NB4 (cell line): Measurements from ENCODE around the gene SLC4A9.
A peak's percentile ranks its signal among the peaks of the same experiment; 100 is the strongest.

ENCODE experiments used
- DNase-seq: peaks from one replicate; pipeline ENCODE4 v3.0.0; 2010; ENCODE audit warnings: low read depth
- H3K4me3 ChIP-seq: one replicate; pipeline ENCODE4 v1.5.1; 2011; ENCODE audit warnings: mild to moderate bottlenecking, low read depth, low read length, moderate library complexity
- CTCF ChIP-seq: IDR thresholded peaks from one replicate; pipeline ENCODE4 v1.5.1; 2012; ENCODE audit warnings: low read depth, low read length
- MAX ChIP-seq: IDR thresholded peaks from 2 replicates; pipeline ENCODE4 v1.6.1; 2011; ENCODE audit warnings: low read depth, low read length
- MYC ChIP-seq: IDR thresholded peaks from 2 replicates; pipeline ENCODE4 v1.6.1; 2011; ENCODE audit warnings: low read depth, low read length
- POLR2A ChIP-seq: IDR thresholded peaks from 2 replicates; pipeline ENCODE4 v1.6.1; 2011; ENCODE audit warnings: mild to moderate bottlenecking; ENCODE audit not compliant: insufficient read length; ENCODE audit errors: extremely low read depth

The SLC4A9 gene

GRCh38 chr5:140399979-140400729 lies 40.2 kb downstream of the SLC4A9 start:
- TF ChIP-seq MAX (no peak), MYC (peak; percentile 60), CTCF (no peak)
- DNase-seq, result no peak
- H3K4me3 ChIP-seq, result peak overlapping the region; percentile 89

GRCh38 chr5:140400730-140401361 lies 40.9 kb downstream of the SLC4A9 start:
- H3K4me3 ChIP-seq, result peak overlapping the region; percentile 89
- TF ChIP-seq POLR2A (peak; percentile 56), MAX (peak; percentile 55; the same call in 1 of the 2 replicates), MYC (0 out of 2 replicates have a peak, but pooled peaks have one; percentile 31), CTCF (no peak)
- DNase-seq, result peak; percentile 93

GRCh38 chr5:140401362-140402257 lies 41.6 kb downstream of the SLC4A9 start, which contains the start of gene ANKHD1:
TSS of gene ANKHD1 (plus strand) at chr5:140401833. CDS start at chr5:140401968, 135 bp downstream.
- no peak for TF ChIP-seq CTCF
- TF ChIP-seq MAX, result peak; percentile 61; the same call in 1 of the 2 replicates
- TF ChIP-seq MYC, result peak; percentile 53
- TF ChIP-seq POLR2A, result peak; percentile 79
- H3K4me3 ChIP-seq, result peak within 1 kb of the TSS; percentile 99
- peak; percentile 100 for DNase-seq

- peak overlapping the region; percentile 99 for H3K4me3 ChIP-seq
- peak; percentile 77 for DNase-seq
- TF ChIP-seq MYC (no peak), POLR2A (no peak), MAX (peak; percentile 64), CTCF (no peak)
These were observed 42.5 kb downstream of the SLC4A9 start for GRCh38 chr5:140402258-140403074.

- no peak for DNase-seq
- H3K4me3 ChIP-seq, result peak overlapping the region; percentile 99
- TF ChIP-seq MAX, result no peak
- TF ChIP-seq POLR2A, result no peak
- no peak for TF ChIP-seq CTCF
- no peak for TF ChIP-seq MYC
These were observed 43.6 kb downstream of the SLC4A9 start for GRCh38 chr5:140403613-140404012.
